Endothelial cell (in vitro differentiated cells): Measurements from ENCODE around the gene KRT10. TPM values are rescaled to one million over a fixed set of nuclear protein-coding genes. Genes with fewer than 3 reads are reported as not detected.
A peak's percentile ranks its signal among the peaks of the same experiment; 100 is the strongest.

Experiments used
- DNase-seq: peaks from one replicate; pipeline ENCODE4 v3.0.0; 2021; ENCODE audit warnings: low spot score
- H3K27ac Mint-ChIP-seq: one replicate; pipeline ENCODE4 v1.8.0; 2021; ENCODE audit warnings: mixed read lengths, inconsistent platforms; ENCODE audit not compliant: unreplicated experiment
- H3K27me3 Mint-ChIP-seq: one replicate; pipeline ENCODE4 v1.8.0; 2021; ENCODE audit warnings: mild to moderate bottlenecking, moderate library complexity, mixed read lengths, inconsistent platforms; ENCODE audit not compliant: unreplicated experiment
- H3K36me3 Mint-ChIP-seq: one replicate; pipeline ENCODE4 v1.8.0; 2021; ENCODE audit warnings: mild to moderate bottlenecking, low read depth, mixed read lengths, inconsistent platforms; ENCODE audit not compliant: unreplicated experiment
- H3K4me1 Mint-ChIP-seq: one replicate; pipeline ENCODE4 v1.8.0; 2021; ENCODE audit warnings: mild to moderate bottlenecking, mixed read lengths, inconsistent platforms; ENCODE audit not compliant: unreplicated experiment
- H3K4me3 Mint-ChIP-seq: one replicate; pipeline ENCODE4 v1.8.0; 2021; ENCODE audit warnings: mild to moderate bottlenecking, mixed read lengths, inconsistent platforms; ENCODE audit not compliant: unreplicated experiment
- H3K9me3 Mint-ChIP-seq: one replicate; pipeline ENCODE4 v1.8.0; 2021; ENCODE audit warnings: mixed read lengths, inconsistent platforms; ENCODE audit not compliant: unreplicated experiment
- total RNA-seq: library from RNA; stranded (reverse); fragmentation: NEBNext Ultra II Directional; extraction: Animal tissue kit (Norgen Biotek cat#: 25700); gene quantifications from one replicate; pipeline ENCODE4 v1.2.1, GENCODE V29; 2021; ENCODE audit not compliant: unreplicated experiment
- TF ChIP-seq, protein P1 (sequence below): fragments of 200-600 bp; sonication (generic); IDR thresholded peaks from one replicate; pipeline ENCODE4 v1.5.0; 2021; ENCODE audit warnings: antibody characterized with exemption; ENCODE audit not compliant: unreplicated experiment

Gene KRT10
- total RNA-seq, 1 donor from 2014 or later, result 28.2 TPM

DNA sequence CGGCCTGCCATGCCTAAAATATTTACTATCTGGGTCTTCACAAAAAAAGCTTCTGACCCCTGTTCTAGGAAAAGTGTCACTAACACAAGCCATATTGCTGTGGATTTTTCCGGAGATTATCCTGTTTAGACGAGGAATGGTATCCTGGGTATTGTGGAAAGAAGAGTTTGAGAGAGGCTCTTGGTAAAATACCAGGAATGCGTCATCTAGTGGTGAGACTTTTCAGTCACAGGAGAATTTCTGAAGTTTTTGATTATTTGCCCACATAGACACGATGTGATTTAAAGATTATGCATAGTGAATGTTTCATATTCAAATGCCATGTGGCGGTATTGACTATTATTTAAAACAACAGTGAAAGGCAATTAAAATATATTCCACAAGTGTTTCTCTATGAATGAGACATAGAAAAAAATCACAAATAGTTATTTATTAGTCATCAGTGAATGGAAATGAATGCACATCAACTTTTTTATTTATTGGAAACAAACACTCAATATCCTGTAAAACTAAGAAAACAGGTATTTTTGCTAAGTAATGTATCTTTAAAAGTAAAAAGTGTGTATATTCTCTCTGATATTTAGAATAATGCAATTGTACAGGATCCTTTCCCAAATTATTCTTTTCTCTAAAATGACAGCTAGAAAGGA, 30.5 kb downstream of the KRT10 start:
- no peak overlapping the region for H3K27ac Mint-ChIP-seq
- peaks cover 33% of the 10 kb centered on the region for H3K4me1 Mint-ChIP-seq
- no peaks in the 10 kb centered on the region for H3K27me3 Mint-ChIP-seq
- no peaks in the 10 kb centered on the region for H3K9me3 Mint-ChIP-seq
- no peak overlapping the region for H3K4me3 Mint-ChIP-seq
- DNase-seq, result no peak
- TF ChIP-seq, protein P1, sequence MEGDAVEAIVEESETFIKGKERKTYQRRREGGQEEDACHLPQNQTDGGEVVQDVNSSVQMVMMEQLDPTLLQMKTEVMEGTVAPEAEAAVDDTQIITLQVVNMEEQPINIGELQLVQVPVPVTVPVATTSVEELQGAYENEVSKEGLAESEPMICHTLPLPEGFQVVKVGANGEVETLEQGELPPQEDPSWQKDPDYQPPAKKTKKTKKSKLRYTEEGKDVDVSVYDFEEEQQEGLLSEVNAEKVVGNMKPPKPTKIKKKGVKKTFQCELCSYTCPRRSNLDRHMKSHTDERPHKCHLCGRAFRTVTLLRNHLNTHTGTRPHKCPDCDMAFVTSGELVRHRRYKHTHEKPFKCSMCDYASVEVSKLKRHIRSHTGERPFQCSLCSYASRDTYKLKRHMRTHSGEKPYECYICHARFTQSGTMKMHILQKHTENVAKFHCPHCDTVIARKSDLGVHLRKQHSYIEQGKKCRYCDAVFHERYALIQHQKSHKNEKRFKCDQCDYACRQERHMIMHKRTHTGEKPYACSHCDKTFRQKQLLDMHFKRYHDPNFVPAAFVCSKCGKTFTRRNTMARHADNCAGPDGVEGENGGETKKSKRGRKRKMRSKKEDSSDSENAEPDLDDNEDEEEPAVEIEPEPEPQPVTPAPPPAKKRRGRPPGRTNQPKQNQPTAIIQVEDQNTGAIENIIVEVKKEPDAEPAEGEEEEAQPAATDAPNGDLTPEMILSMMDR, result peak; percentile 50
- H3K36me3 Mint-ChIP-seq, result no peaks in the 10 kb centered on the region

DNA sequence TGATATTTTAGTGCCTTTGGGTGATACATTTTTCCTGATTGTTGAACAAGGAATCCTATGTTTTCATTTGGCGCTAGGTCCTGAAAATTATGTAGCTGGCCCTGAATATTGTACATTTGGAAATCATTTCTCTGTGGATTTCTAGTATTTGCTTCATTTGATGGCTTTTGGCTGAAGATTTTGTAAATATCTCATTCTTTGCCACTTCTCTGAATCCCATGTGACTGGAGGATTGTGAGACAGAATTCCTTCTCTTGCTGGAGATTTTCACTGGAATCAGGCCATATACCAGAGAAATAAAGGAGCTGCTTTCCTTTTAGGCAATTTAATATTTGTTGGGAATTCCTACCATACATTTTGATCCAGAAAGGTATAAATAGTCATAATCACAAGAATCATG, 31.3 kb downstream of the KRT10 start:
- H3K9me3 Mint-ChIP-seq, result no peaks in the 10 kb centered on the region
- H3K27ac Mint-ChIP-seq, result no peak overlapping the region
- TF ChIP-seq, protein P1, result no peak
- DNase-seq, result no peak
- H3K36me3 Mint-ChIP-seq, result no peaks in the 10 kb centered on the region
- H3K27me3 Mint-ChIP-seq, result no peaks in the 10 kb centered on the region
- no peak overlapping the region for H3K4me3 Mint-ChIP-seq
- peaks cover 32% of the 10 kb centered on the region for H3K4me1 Mint-ChIP-seq

DNA sequence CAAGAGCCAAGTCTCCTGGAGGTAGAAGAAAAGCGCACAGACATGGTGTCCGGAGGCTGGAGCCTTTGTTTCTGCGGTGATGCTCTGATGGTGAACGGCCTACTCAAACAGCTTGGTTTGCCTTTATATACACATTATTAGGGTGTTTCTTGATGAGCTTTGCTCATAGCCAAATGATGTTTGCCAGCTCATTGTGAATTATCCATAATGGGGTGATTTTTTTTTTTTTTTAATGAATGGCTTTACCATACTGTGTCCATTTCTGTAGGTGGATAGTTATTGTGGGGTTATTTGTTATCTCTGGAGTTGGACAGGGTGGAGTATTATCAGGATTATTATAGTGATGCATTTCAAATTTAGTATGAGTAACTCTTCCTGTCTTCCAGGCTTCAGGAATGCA, 40.0 kb downstream of the KRT10 start, which contains the start of gene KRT27:
Gene KRT27, minus strand, starts transcription at position 101 of the 400 bp plus-strand sequence. Its CDS starts 57 bp downstream, at position 44.
- no peak for DNase-seq
- no peaks in the 10 kb centered on the region for H3K36me3 Mint-ChIP-seq
- no peak within 1 kb of the TSS for H3K4me3 Mint-ChIP-seq
- peaks cover 8% of the 10 kb centered on the region for H3K4me1 Mint-ChIP-seq
- H3K9me3 Mint-ChIP-seq, result no peaks in the 10 kb centered on the region
- H3K27me3 Mint-ChIP-seq, result peaks cover 2% of the 10 kb centered on the region
- H3K27ac Mint-ChIP-seq, result no peak within 1 kb of the TSS
- TF ChIP-seq, protein P1, result no peak

DNA sequence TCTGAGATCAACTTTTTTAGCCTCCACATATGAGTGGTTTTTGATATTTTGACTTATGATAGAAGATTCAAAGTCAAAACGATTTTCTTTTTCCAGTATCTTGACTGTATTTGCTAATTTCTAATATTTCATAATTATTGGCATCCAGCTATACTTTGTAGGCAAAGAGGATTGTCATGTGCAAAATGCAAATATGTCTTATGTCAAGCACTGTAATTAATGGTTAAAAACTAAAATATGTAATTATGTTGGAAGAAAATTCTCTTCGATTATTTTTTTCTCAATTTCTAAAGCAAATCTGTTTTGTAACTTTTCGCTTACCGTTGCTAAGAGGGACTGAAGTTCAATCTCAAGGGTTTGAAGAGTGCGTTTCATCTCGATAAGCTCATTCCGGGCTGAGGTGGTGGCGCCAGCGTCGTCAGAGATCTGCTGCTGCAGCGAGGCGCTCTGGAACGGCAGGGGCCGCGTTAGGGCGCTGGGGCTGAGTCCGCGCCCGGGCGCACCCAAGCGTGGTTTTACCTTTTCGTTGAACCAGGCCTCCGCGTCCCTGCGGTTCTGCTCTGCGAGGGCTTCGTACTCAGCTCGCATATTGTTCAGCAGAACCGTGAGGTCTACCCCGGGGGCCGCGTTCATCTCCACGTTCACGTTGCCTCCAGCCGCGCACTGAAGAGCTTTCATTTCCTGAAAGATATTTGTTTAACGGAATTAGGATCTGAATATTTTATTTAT, 43.1 kb downstream of the KRT10 start:
- no peak overlapping the region for H3K4me3 Mint-ChIP-seq

More for the DNA sequence above, 43.1 kb downstream of the KRT10 start:
- no peaks in the 10 kb centered on the region for H3K9me3 Mint-ChIP-seq
- H3K4me1 Mint-ChIP-seq, result no peaks in the 10 kb centered on the region
- TF ChIP-seq, protein P1, result no peak
- DNase-seq, result no peak
- no peaks in the 10 kb centered on the region for H3K36me3 Mint-ChIP-seq
- peaks cover 2% of the 10 kb centered on the region for H3K27me3 Mint-ChIP-seq
- no peak overlapping the region for H3K27ac Mint-ChIP-seq
